ENCODE data around the gene DIAPH2. TPM values are rescaled to one million over a fixed set of nuclear protein-coding genes. Genes with fewer than 3 reads are reported as not detected.

DIAPH2 gene
- total and polyA plus RNA-seq, 4 donors: 7.2 to 57.6 (median 15.5) TPM

DNA sequence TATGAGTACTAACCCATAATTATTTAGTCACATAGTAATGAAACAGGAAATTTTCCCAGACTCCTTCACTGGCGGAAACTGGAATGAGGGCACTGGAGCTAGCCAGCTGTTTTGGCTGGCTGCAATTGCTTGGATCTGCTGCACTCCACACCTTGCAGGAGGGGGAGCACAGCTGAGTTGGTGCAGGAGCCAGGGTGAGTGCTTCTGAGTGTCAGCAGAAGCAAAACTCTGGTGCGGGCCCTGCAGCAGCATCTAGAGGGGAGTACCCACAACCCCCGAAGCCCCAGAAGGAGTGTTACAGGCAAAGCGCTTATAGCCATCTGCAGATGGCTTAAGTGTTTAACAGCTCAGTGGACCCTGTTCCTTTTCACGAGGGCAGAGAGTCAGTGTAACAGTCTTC lies 295.1 kb downstream of the DIAPH2 start:
- no peak for ATAC-seq (ENCODE audit: insufficient read depth, low FRiP score)
- H3K9ac ChIP-seq (ENCODE audit: insufficient read depth in 1 of 2, low read length in 2 of 2): no peak overlapping the region
- WGBS, 2 donors: 67 to 89% methylated on average over 5 of the region's 5 CpGs

DNA sequence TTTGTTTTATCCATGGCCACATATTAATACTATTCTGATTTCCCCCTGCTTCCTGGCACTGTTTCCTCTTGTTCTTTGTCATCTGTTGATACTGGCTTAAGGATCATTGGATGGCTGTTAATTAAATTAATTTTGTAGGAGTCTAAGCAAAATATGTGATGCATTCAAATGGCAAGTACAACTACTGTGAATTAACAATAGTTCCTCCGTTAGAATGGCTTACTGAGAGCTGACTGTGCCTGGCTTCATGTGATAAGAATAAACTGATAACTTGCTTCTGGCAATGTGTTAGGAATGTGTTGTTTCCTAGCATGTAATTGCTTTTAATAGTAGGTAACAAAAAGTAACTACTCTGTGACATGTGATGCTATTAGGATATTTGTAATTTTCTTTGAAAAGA lies 297.5 kb downstream of the DIAPH2 start:
- WGBS, 2 donors: 53 to 73% methylated on average over 1 of the region's 1 CpG
- no peak for ATAC-seq (ENCODE audit: insufficient read depth, low FRiP score)

More for the DNA sequence above, 295.1 kb downstream of the DIAPH2 start:
- Histone ChIP-seq H3K9me3 (ENCODE audit: control insufficient read depth in 4 of 4, insufficient read depth in 3 of 4, low read length in 3 of 4) (no peaks in the 10 kb centered on the region), H3K36me3 (ENCODE audit: control insufficient read depth in 4 of 4, insufficient read depth in 4 of 4, low read length in 4 of 4) (no peaks in the 10 kb centered on the region), H3K4me3 (no peak overlapping the region), H3K27ac (ENCODE audit: low read depth in 1 of 2, low read length in 1 of 2) (no peak overlapping the region), H3K4me1 (ENCODE audit: control insufficient read depth in 5 of 5, insufficient read depth in 5 of 5, low read length in 5 of 5) (no peaks in the 10 kb centered on the region), H3K27me3 (ENCODE audit: control insufficient read depth in 3 of 3, insufficient read depth in 3 of 3, low read length in 2 of 3) (peaks cover 0 to 18% (median 3%) of the 10 kb centered on the region in 3 donors)
- TF ChIP-seq, protein P1, sequence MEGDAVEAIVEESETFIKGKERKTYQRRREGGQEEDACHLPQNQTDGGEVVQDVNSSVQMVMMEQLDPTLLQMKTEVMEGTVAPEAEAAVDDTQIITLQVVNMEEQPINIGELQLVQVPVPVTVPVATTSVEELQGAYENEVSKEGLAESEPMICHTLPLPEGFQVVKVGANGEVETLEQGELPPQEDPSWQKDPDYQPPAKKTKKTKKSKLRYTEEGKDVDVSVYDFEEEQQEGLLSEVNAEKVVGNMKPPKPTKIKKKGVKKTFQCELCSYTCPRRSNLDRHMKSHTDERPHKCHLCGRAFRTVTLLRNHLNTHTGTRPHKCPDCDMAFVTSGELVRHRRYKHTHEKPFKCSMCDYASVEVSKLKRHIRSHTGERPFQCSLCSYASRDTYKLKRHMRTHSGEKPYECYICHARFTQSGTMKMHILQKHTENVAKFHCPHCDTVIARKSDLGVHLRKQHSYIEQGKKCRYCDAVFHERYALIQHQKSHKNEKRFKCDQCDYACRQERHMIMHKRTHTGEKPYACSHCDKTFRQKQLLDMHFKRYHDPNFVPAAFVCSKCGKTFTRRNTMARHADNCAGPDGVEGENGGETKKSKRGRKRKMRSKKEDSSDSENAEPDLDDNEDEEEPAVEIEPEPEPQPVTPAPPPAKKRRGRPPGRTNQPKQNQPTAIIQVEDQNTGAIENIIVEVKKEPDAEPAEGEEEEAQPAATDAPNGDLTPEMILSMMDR (IDR thresholded peaks at IDR 0.05; ENCODE audit: control extremely low read depth, extremely low read depth): no peak
- DNase-seq: no peak

DNA sequence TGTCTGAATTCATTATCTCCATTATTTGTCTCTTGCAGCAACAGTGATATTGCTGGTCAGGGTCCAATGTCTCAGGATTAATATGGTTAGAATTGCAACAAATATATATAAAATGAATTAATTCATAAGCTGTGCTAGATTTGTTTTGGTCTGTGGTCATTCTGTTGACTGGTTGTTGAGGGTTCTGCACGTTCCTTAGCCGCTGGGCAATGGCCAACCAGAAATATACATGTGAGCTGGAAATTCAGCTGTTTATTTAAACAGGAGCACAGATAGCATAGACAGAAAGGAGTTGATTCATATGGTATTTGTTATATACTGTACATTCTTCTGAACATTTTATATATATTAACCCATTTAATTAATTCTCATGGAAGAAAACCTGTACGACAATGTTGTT lies 299.9 kb downstream of the DIAPH2 start:
- H3K9me3 ChIP-seq (ENCODE audit: control insufficient read depth in 4 of 4, insufficient read depth in 3 of 4, low read length in 3 of 4): no peaks in the 10 kb centered on the region
- no peaks in the 10 kb centered on the region for H3K4me1 ChIP-seq (ENCODE audit: control insufficient read depth in 5 of 5, insufficient read depth in 5 of 5, low read length in 5 of 5)
- WGBS, 2 donors: 77 to 87% methylated on average over 3 of the region's 3 CpGs
- ATAC-seq (ENCODE audit: insufficient read depth, low FRiP score): no peak
- TF ChIP-seq, protein P1 (IDR thresholded peaks at IDR 0.05; ENCODE audit: control extremely low read depth, extremely low read depth): no peak
- peaks cover 0 to 31% (median 0%) of the 10 kb centered on the region in 3 donors for H3K27me3 ChIP-seq (ENCODE audit: control insufficient read depth in 3 of 3, insufficient read depth in 3 of 3, low read length in 2 of 3)
- H3K4me3 ChIP-seq: no peak overlapping the region
- peak in 2 of 3 donors; percentile 9 to 32 for DNase-seq
- H3K36me3 ChIP-seq (ENCODE audit: control insufficient read depth in 4 of 4, insufficient read depth in 4 of 4, low read length in 4 of 4): no peaks in the 10 kb centered on the region
- H3K9ac ChIP-seq (ENCODE audit: insufficient read depth in 1 of 2, low read length in 2 of 2): no peak overlapping the region
- no peak overlapping the region for H3K27ac ChIP-seq (ENCODE audit: low read depth in 1 of 2, low read length in 1 of 2)

More for the DNA sequence above, 297.5 kb downstream of the DIAPH2 start:
- TF ChIP-seq, protein P1 (IDR thresholded peaks at IDR 0.05; ENCODE audit: control extremely low read depth, extremely low read depth): no peak
- Histone ChIP-seq H3K9ac (ENCODE audit: insufficient read depth in 1 of 2, low read length in 2 of 2) (no peak overlapping the region), H3K36me3 (ENCODE audit: control insufficient read depth in 4 of 4, insufficient read depth in 4 of 4, low read length in 4 of 4) (no peaks in the 10 kb centered on the region), H3K4me1 (ENCODE audit: control insufficient read depth in 5 of 5, insufficient read depth in 5 of 5, low read length in 5 of 5) (no peaks in the 10 kb centered on the region), H3K27ac (ENCODE audit: low read depth in 1 of 2, low read length in 1 of 2) (no peak overlapping the region), H3K27me3 (ENCODE audit: control insufficient read depth in 3 of 3, insufficient read depth in 3 of 3, low read length in 2 of 3) (peaks cover 0 to 29% (median 3%) of the 10 kb centered on the region in 3 donors), H3K4me3 (no peak overlapping the region), H3K9me3 (ENCODE audit: control insufficient read depth in 4 of 4, insufficient read depth in 3 of 4, low read length in 3 of 4) (no peaks in the 10 kb centered on the region)
- DNase-seq: no peak

DNA sequence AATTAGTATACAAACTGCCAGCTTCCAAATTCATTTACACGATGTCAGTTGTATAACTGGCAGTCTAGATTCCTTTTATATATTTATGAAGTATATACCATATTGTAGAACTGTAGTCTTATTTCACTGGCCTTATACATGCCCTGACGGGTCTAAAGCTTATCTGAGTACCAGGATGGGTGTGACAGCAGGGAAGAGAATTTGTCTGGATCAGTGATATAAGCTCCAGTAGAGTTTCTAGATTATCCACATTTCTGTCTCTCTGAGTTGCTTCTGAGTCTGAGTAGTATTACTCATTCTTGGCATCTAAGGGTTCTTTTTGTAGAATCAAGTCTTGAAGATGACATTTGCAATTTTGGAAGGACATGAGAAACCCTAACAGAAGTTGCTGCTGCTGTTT lies 300.4 kb downstream of the DIAPH2 start:
- Histone ChIP-seq H3K9ac (ENCODE audit: insufficient read depth in 1 of 2, low read length in 2 of 2) (no peak overlapping the region), H3K4me3 (no peak overlapping the region), H3K9me3 (ENCODE audit: control insufficient read depth in 4 of 4, insufficient read depth in 3 of 4, low read length in 3 of 4) (no peaks in the 10 kb centered on the region), H3K36me3 (ENCODE audit: control insufficient read depth in 4 of 4, insufficient read depth in 4 of 4, low read length in 4 of 4) (no peaks in the 10 kb centered on the region), H3K27ac (ENCODE audit: low read depth in 1 of 2, low read length in 1 of 2) (no peak overlapping the region), H3K27me3 (ENCODE audit: control insufficient read depth in 3 of 3, insufficient read depth in 3 of 3, low read length in 2 of 3) (peaks cover 0 to 33% (median 0%) of the 10 kb centered on the region in 3 donors), H3K4me1 (ENCODE audit: control insufficient read depth in 5 of 5, insufficient read depth in 5 of 5, low read length in 5 of 5) (no peaks in the 10 kb centered on the region)
- ATAC-seq (ENCODE audit: insufficient read depth, low FRiP score) (no peak), DNase-seq (no peak)
- 65 to 98% methylated on average over 2 of the region's 2 CpGs for WGBS, 2 donors
- TF ChIP-seq, protein P1 (IDR thresholded peaks at IDR 0.05; ENCODE audit: control extremely low read depth, extremely low read depth): no peak
